ENCODE measurements around the gene SERPINA3.

DNA sequence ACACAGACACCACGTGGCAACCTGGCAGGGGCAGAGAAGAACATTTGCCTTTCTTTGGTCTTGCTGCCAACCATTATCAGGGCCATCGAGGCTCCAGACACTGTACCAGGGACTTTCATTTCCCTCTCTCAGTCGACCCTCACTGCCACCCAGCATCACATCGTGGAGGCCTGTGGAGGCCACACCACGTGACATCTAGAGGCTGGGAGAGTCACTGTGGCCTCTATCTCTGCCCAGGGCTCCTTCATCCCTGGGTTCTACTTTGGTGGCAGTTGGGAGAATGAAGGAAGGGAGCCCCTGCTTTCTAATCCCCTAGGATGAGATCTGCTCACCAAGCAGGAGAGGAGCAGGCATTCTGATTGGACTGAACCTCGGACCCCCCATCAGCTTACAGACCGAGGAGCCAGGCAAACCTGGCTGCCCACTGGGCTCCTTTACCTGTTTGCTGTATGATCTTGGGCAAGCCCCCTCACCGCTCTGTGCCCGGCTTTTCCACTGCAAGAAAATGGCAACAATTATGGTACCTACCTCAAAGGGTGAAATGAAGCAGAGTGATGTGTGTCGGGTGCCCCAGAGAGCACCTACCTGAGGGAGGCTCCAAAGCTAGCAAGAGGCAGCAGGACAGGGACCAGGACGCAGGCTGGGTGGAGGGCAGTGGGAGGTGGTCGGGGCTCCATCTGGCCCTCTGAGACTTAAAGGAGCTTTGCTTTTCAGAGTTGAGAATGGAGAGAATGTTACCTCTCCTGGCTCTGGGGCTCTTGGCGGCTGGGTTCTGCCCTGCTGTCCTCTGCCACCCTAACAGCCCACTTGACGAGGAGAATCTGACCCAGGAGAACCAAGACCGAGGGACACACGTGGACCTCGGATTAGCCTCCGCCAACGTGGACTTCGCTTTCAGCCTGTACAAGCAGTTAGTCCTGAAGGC is 1.8 kb downstream of the SERPINA3 start:
- TF ChIP-seq CTCF (conservative IDR thresholded peaks at IDR 0.05) (no peak), EZH2 (IDR thresholded peaks at IDR 0.05; ENCODE audit: low read depth) (no peak)
